DMS153 treated with DMSO at 0.1 percent for 48 hours (cell line): ENCODE measurements around the gene LIN52.

Experiments
- DNase-seq: peaks from one replicate; lab custom pipeline; 2025; ENCODE audit not compliant: unreplicated experiment; lab: John Stamatoyannopoulos, UW

The LIN52 gene

GRCh38 chr14:74223016-74223415, 138.3 kb downstream of the LIN52 start:
- DNase-seq, result no peak

GRCh38 chr14:74231784-74232183, 147.0 kb downstream of the LIN52 start:
- no peak for DNase-seq

GRCh38 chr14:74235017-74235416, 150.3 kb downstream of the LIN52 start:
- no peak for DNase-seq

- no peak for DNase-seq
Observed at GRCh38 chr14:74237441-74237840, 152.7 kb downstream of the LIN52 start.

- no peak for DNase-seq
Observed at GRCh38 chr14:74238974-74239847, 154.5 kb downstream of the LIN52 start, which contains the start of gene VSX2. VSX2 (plus strand) TSS chr14:74239449; CDS start chr14:74239562, 113 bp downstream.

- DNase-seq, result no peak
Observed at GRCh38 chr14:74239848-74240793, 155.4 kb downstream of the LIN52 start.

- DNase-seq, result no peak
Observed at GRCh38 chr14:74240794-74241651, 156.3 kb downstream of the LIN52 start.

GRCh38 chr14:74241652-74242017, 156.9 kb downstream of the LIN52 start:
- DNase-seq, result no peak

- no peak for DNase-seq
Observed at GRCh38 chr14:74242021-74242779, 157.4 kb downstream of the LIN52 start.

GRCh38 chr14:74242780-74243042, 158.0 kb downstream of the LIN52 start:
- DNase-seq, result no peak

GRCh38 chr14:74243051-74243450, 158.3 kb downstream of the LIN52 start:
- DNase-seq, result no peak

GRCh38 chr14:74244115-74244514, 159.4 kb downstream of the LIN52 start:
- no peak for DNase-seq

GRCh38 chr14:74245292-74245691, 160.5 kb downstream of the LIN52 start:
- DNase-seq, result no peak

- no peak for DNase-seq
Observed at GRCh38 chr14:74246542-74246941, 161.8 kb downstream of the LIN52 start.

- DNase-seq, result no peak
Observed at GRCh38 chr14:74248017-74248416, 163.3 kb downstream of the LIN52 start.

GRCh38 chr14:74249433-74250375, 164.9 kb downstream of the LIN52 start:
- no peak for DNase-seq
